SK-N-SH treated with all-trans-retinoic acid at 6 μM for 48 hours (cell line): Measurements from ENCODE around the gene KIF6.

Experiments
- ATAC-seq: fragments of 200-7000 bp; cut with Tn5 transposase; 3 replicates; pipeline ENCODE4 v1.9.1; 2020; ENCODE audit warnings: mild to moderate bottlenecking, moderate library complexity
- ARNTL ChIP-seq: fragments of 450-650 bp; formaldehyde crosslinking; IDR thresholded peaks from 2 replicates; pipeline ENCODE4 v1.5.0; 2020; ENCODE audit warnings: low read depth, mild to moderate bottlenecking, moderate library complexity, borderline replicate concordance
- BACH2 ChIP-seq: fragments of 250-450 bp; sonication (Bioruptor Pico); IDR thresholded peaks from 2 replicates; pipeline ENCODE4 v1.9.0; 2021; ENCODE audit warnings: mild to moderate bottlenecking, borderline replicate concordance
- ESRRG ChIP-seq: fragments of 250-450 bp; sonication (Bioruptor Pico); IDR thresholded peaks from 2 replicates; pipeline ENCODE4 v1.6.1; 2021; ENCODE audit warnings: mild to moderate bottlenecking
- GLIS3 ChIP-seq: fragments of 250-450 bp; sonication (Bioruptor Pico); IDR thresholded peaks from 2 replicates; pipeline ENCODE4 v1.5.0; 2020; ENCODE audit warnings: mild to moderate bottlenecking, moderate library complexity
- ISL1 ChIP-seq: fragments of 250-450 bp; sonication (Bioruptor Pico); IDR thresholded peaks from 2 replicates; pipeline ENCODE4 v2.1.2; 2022; ENCODE audit warnings: mild to moderate bottlenecking, moderate library complexity
- OSR1 ChIP-seq: fragments of 250-450 bp; sonication (Bioruptor Pico); IDR thresholded peaks from 2 replicates; pipeline ENCODE4 v1.8.0; 2022; ENCODE audit warnings: moderate library complexity, mild to moderate bottlenecking, inconsistent platforms
- RARB ChIP-seq: fragments of 250-450 bp; sonication (Bioruptor Pico); IDR thresholded peaks from 2 replicates; pipeline ENCODE4 v1.8.0; 2021; ENCODE audit warnings: mild to moderate bottlenecking, moderate library complexity
- SNAI2 ChIP-seq: fragments of 250-450 bp; sonication (Bioruptor Pico); IDR thresholded peaks from 2 replicates; pipeline ENCODE4 v1.5.0; 2020; ENCODE audit warnings: mild to moderate bottlenecking, moderate library complexity
- TCF4 ChIP-seq: fragments of 250-450 bp; sonication (Bioruptor Pico); IDR thresholded peaks from 2 replicates; pipeline ENCODE4 v1.8.0; 2021; ENCODE audit warnings: mild to moderate bottlenecking, moderate library complexity, borderline replicate concordance
- TOX ChIP-seq: fragments of 250-450 bp; sonication (Bioruptor Pico); IDR thresholded peaks from 2 replicates; pipeline ENCODE4 v1.8.0; 2021; ENCODE audit warnings: mild to moderate bottlenecking, moderate library complexity, borderline replicate concordance
- ZC3H10 ChIP-seq: fragments of 250-450 bp; sonication (Bioruptor Pico); IDR thresholded peaks from 2 replicates; pipeline ENCODE4 v1.5.1; 2021; ENCODE audit warnings: mild to moderate bottlenecking, moderate library complexity
- ZFP3 ChIP-seq: fragments of 250-450 bp; sonication (Bioruptor Pico); IDR thresholded peaks from 2 replicates; pipeline ENCODE4 v1.5.0; 2020; ENCODE audit warnings: mild to moderate bottlenecking, moderate library complexity
- ZNF70 ChIP-seq: fragments of 450-650 bp; formaldehyde crosslinking; IDR thresholded peaks from 2 replicates; pipeline ENCODE4 v1.5.0; 2020; ENCODE audit warnings: mild to moderate bottlenecking, moderate library complexity
- ZNF8 ChIP-seq: fragments of 450-650 bp; formaldehyde crosslinking; IDR thresholded peaks from 2 replicates; pipeline ENCODE4 v1.5.0; 2020; ENCODE audit warnings: mild to moderate bottlenecking, moderate library complexity
- TF ChIP-seq, protein P1 (sequence below): fragments of 250-450 bp; sonication (Bioruptor Pico); IDR thresholded peaks from 2 replicates; pipeline ENCODE4 v1.5.0; 2020; ENCODE audit warnings: mild to moderate bottlenecking, moderate library complexity
- TF ChIP-seq, protein P2 (sequence below): fragments of 250-450 bp; sonication (Bioruptor Pico); IDR thresholded peaks from 2 replicates; pipeline ENCODE4 v1.8.0; 2021; ENCODE audit warnings: low read depth, mild to moderate bottlenecking, moderate library complexity, borderline replicate concordance
- TF ChIP-seq, protein P3 (sequence below): fragments of 250-450 bp; sonication (Bioruptor Pico); IDR thresholded peaks from 2 replicates; pipeline ENCODE4 v1.8.0; 2020; ENCODE audit warnings: mild to moderate bottlenecking, moderate library complexity, borderline replicate concordance

The KIF6 gene

DNA sequence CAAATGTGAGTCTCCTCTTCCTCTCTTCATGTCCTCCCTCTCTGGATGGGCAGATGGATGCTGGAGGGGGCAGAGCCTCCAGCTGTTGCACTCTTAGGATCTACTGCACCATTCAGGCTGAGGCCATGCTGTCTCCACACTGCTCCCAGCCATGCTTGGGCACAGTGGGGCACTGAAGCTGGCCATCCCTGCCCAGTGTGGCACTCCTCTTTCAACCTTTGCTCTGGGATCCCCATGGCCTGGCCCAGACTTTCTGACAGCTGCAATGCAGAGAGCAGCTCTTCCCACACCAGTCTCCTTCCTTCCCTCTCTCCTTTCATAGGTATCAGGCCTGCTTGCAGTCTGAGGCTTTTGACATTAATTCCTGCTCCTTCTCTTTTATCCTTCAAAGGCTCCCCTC lies 420.3 kb downstream of the KIF6 start (continued):
- TF ChIP-seq, protein P1, sequence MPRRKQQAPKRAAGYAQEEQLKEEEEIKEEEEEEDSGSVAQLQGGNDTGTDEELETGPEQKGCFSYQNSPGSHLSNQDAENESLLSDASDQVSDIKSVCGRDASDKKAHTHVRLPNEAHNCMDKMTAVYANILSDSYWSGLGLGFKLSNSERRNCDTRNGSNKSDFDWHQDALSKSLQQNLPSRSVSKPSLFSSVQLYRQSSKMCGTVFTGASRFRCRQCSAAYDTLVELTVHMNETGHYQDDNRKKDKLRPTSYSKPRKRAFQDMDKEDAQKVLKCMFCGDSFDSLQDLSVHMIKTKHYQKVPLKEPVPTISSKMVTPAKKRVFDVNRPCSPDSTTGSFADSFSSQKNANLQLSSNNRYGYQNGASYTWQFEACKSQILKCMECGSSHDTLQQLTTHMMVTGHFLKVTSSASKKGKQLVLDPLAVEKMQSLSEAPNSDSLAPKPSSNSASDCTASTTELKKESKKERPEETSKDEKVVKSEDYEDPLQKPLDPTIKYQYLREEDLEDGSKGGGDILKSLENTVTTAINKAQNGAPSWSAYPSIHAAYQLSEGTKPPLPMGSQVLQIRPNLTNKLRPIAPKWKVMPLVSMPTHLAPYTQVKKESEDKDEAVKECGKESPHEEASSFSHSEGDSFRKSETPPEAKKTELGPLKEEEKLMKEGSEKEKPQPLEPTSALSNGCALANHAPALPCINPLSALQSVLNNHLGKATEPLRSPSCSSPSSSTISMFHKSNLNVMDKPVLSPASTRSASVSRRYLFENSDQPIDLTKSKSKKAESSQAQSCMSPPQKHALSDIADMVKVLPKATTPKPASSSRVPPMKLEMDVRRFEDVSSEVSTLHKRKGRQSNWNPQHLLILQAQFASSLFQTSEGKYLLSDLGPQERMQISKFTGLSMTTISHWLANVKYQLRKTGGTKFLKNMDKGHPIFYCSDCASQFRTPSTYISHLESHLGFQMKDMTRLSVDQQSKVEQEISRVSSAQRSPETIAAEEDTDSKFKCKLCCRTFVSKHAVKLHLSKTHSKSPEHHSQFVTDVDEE: no peak
- no peak for TF ChIP-seq OSR1 (CRISPR knock-in tag)

- ATAC-seq: peak; percentile 26
- TF ChIP-seq ZC3H10 (CRISPR knock-in tag) (no peak), TOX (no peak), ESRRG (CRISPR knock-in tag) (no peak), ISL1 (CRISPR knock-in tag) (no peak), ZNF70 (CRISPR knock-in tag) (no peak), ZFP3 (CRISPR knock-in tag) (no peak), SNAI2 (no peak), ZNF8 (CRISPR knock-in tag) (no peak)
- TF ChIP-seq, protein P2, sequence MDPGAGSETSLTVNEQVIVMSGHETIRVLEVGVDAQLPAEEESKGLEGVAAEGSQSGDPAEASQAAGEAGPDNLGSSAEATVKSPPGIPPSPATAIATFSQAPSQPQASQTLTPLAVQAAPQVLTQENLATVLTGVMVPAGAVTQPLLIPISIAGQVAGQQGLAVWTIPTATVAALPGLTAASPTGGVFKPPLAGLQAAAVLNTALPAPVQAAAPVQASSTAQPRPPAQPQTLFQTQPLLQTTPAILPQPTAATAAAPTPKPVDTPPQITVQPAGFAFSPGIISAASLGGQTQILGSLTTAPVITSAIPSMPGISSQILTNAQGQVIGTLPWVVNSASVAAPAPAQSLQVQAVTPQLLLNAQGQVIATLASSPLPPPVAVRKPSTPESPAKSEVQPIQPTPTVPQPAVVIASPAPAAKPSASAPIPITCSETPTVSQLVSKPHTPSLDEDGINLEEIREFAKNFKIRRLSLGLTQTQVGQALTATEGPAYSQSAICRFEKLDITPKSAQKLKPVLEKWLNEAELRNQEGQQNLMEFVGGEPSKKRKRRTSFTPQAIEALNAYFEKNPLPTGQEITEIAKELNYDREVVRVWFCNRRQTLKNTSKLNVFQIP (CRISPR knock-in tag): no peak
- TF ChIP-seq, protein P1: no peak
Measured at GRCh38 chr6:39303425-39304153, 421.6 kb downstream of the KIF6 start.

DNA sequence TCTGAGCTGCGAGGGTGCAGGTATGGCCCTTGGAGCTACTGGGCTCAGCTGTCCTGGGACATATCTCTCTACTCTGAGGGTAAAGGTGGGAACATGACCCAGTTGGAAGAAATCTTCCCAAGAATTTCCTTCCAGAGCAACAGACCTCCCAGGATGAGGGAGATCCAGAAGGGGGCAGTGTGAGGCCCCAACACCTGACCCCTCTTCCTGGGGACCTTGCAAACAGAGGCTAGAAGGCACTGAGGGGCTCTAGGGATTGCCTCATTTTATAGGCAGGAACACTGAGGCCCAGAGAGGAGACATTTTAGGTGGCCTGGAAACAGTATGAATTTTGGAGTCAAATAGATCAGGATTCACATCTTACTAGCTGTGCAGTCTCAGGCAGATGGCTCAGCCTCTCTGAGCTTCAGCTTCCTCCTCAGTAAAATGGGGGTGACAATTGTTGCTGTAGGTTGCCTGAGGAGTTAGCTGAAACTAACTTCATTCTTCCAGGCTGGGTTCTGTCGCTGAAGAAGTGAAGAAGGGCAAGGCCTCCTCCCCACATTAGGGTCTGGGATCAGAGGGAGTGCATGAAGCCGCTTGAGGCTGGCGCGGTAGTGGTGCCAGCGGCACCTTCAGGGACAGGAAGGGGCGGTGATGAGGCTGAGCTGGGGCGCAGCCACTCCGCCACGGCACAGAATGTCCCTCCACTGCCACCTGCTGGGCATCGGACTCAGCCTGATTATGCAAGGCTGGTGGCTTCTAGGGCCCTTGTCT lies 422.4 kb downstream of the KIF6 start:
- TF ChIP-seq, protein P1: no peak
- TF ChIP-seq ARNTL (CRISPR knock-in tag): no peak
- no peak for TF ChIP-seq TCF4 (CRISPR knock-in tag)
- TF ChIP-seq RARB: no peak
- no peak for TF ChIP-seq ESRRG (CRISPR knock-in tag)
- TF ChIP-seq, protein P3, sequence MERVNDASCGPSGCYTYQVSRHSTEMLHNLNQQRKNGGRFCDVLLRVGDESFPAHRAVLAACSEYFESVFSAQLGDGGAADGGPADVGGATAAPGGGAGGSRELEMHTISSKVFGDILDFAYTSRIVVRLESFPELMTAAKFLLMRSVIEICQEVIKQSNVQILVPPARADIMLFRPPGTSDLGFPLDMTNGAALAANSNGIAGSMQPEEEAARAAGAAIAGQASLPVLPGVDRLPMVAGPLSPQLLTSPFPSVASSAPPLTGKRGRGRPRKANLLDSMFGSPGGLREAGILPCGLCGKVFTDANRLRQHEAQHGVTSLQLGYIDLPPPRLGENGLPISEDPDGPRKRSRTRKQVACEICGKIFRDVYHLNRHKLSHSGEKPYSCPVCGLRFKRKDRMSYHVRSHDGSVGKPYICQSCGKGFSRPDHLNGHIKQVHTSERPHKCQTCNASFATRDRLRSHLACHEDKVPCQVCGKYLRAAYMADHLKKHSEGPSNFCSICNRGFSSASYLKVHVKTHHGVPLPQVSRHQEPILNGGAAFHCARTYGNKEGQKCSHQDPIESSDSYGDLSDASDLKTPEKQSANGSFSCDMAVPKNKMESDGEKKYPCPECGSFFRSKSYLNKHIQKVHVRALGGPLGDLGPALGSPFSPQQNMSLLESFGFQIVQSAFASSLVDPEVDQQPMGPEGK: no peak
- TF ChIP-seq, protein P2 (CRISPR knock-in tag): no peak
- no peak for TF ChIP-seq ZC3H10 (CRISPR knock-in tag)
- TF ChIP-seq OSR1 (CRISPR knock-in tag): no peak
- TF ChIP-seq BACH2: no peak
- TF ChIP-seq ISL1 (CRISPR knock-in tag): no peak
- no peak for TF ChIP-seq GLIS3 (CRISPR knock-in tag)
- peak; percentile 97 for ATAC-seq
